GM19099 (cell line): ENCODE measurements around the gene SEC14L3.

Experiments used
- POLR2A ChIP-seq: IDR thresholded peaks from 3 replicates; pipeline ENCODE4 v1.6.1; 2011; ENCODE audit warnings: low read depth; ENCODE audit not compliant: insufficient read length; ENCODE audit errors: extremely low read depth

The SEC14L3 gene

GRCh38 chr22:30471616-30472318, at the start of gene SEC14L3:
SEC14L3 (minus strand) TSS chr22:30472017; CDS start chr22:30471958, 59 bp downstream.
- TF ChIP-seq POLR2A, result no peak

DNA sequence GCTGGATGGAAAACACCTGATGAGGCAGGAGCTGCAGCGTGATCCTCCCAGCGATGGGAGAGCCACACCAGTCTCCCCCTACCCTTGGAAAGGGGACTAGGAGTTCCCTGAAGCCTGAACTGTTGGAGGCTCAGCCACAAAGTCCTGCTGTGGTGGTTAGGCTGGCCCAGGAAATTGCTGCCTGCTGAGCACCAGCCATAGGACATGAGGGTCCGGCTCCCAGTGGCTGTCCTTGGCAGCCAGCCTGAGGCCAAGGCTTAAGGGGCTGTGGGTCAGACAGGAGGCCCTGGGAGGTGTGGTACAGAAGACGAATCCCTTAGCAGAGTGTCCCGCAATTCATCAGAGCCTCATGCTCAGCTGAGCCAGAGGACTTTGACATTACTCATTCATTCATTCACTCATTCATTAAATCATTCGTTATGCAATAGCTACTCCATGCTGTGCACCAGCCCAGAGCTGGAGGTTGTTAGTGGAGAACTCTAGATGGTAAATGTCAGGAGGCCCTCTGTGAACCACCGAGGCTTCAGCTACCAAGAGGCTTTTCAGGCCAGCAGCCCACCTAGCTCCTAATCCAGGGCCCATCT, 48.1 kb upstream of the SEC14L3 start:
- TF ChIP-seq POLR2A, result no peak

DNA sequence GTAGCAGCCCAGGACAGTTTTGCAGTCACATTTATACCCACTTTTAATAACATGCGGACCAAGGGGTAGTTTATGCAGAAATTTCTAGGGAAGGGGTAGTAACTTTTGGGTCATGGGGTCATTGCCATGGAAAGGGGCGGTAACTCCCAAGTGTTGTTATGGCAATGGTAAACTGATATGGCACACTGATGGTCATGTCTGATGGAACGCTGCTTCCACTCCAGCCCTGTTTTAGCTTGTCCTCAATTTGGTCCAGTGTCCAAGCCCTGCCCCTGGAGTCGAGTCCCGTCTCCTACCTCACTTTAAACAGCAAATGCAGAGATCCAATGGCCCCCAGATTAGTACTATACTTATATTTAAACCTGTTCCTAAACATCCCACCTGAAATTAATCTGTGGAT, 44.9 kb upstream of the SEC14L3 start:
- no peak for TF ChIP-seq POLR2A

GRCh38 chr22:30516273-30516672, 44.5 kb upstream of the SEC14L3 start:
- TF ChIP-seq POLR2A, result no peak

GRCh38 chr22:30514252-30514651, 42.4 kb upstream of the SEC14L3 start:
- TF ChIP-seq POLR2A, result no peak

DNA sequence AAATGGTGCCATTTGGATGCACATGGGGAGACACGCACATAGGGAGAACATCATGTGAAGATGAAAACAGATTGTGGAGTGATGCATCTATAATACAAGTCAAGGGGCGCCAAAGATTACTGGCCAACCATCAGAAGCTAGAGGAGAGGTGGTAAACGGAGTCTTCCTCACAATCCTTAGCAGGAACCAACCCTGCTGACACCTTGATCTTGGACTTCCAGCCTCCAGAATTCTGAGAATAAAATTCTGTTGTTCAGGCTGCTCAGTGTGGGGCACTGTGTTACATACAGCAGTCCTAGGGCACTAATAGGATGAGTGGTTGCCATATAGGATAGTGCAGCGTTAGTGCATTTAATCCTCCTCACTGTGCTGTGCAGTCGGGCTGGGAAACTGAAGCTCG, 41.6 kb upstream of the SEC14L3 start:
- TF ChIP-seq POLR2A, result no peak

GRCh38 chr22:30511911-30512310, 40.1 kb upstream of the SEC14L3 start:
- TF ChIP-seq POLR2A, result no peak

DNA sequence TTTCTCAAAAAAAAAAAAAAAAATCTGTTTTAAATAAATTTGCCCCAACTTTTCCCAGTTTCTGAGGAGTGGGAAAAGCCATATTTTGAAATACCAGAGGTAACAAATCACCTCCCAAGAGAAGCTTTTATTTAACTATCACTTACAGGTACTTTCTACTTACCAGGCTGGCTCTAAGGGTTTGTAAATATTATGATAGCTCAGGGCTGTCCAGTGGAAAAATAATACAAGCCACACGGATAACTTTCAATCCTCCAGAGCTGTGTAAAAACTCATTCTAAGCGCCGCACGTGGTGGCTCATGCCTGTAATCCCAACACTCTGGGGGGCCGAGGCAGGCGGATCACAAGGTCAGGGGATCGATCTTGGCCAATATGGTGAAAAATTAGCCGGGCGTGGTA, 39.3 kb upstream of the SEC14L3 start:
- TF ChIP-seq POLR2A, result no peak

GRCh38 chr22:30508216-30508615, 36.4 kb upstream of the SEC14L3 start:
- no peak for TF ChIP-seq POLR2A

GRCh38 chr22:30507670-30508069, 35.9 kb upstream of the SEC14L3 start:
- TF ChIP-seq POLR2A, result no peak

GRCh38 chr22:30506507-30506968, 34.7 kb upstream of the SEC14L3 start:
- no peak for TF ChIP-seq POLR2A

- TF ChIP-seq POLR2A, result no peak
Measured at GRCh38 chr22:30503551-30503950, 31.7 kb upstream of the SEC14L3 start.

DNA sequence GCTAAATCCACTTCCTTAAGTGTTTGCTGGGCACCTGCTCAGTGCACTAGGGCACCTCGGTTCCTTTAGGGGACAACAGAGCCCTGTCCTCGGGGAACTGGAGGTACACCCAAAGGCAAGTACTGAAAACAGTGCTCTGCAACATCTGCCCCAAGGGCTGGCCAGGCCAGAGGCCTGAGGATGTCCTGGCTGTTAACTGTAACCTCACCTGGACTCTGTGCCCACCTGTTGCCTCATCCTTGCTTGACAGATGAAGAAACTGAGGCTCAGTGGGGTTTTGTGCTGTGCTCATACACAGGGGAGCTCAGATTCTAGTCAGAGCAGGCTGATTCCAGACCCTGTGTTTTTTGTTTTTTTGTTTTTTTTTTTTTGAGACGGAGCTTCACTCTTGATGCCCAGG, 31.1 kb upstream of the SEC14L3 start:
- TF ChIP-seq POLR2A, result no peak

DNA sequence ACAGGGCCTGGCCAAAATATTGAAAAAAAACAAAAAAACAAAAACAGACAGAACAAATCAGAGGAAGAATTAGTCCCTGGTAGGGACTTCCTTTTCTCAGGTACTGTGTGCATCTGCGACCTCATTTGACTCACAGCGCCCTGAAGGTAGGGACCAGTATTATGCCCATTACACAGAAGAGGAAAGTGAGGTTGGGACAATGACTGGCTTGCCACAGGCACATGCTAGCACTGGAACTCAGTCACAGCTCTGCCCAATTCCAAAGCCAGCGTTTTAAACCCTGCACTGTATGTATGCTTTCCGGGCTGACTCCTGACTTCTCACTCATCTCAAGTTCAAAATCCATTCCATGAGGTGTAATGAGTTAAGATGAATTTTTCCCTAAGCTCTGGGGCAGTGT, 30.3 kb upstream of the SEC14L3 start:
- no peak for TF ChIP-seq POLR2A

DNA sequence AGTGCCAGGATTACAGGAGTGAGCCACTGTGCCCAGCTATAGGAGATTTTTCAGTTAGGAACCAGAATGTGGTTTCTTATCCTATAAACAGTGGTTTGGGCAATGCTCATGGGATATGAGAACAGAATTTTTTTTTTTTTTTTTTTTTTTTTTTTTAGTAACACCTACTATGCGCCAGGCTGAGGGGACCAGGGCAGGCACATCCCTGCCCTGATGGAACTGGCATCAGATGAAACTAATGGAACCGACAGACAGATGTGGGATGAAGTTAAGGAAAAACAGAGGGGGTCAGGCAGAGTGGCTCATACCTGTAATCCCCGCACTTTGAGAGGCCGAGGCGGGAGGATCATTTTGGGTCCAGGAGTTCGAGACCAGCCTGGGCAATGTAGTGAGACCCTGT, 28.8 kb upstream of the SEC14L3 start:
- TF ChIP-seq POLR2A, result no peak

- TF ChIP-seq POLR2A, result no peak
Measured at GRCh38 chr22:30497466-30498150, 25.8 kb upstream of the SEC14L3 start.
